ENCODE results near the gene FHAD1.

DNA sequence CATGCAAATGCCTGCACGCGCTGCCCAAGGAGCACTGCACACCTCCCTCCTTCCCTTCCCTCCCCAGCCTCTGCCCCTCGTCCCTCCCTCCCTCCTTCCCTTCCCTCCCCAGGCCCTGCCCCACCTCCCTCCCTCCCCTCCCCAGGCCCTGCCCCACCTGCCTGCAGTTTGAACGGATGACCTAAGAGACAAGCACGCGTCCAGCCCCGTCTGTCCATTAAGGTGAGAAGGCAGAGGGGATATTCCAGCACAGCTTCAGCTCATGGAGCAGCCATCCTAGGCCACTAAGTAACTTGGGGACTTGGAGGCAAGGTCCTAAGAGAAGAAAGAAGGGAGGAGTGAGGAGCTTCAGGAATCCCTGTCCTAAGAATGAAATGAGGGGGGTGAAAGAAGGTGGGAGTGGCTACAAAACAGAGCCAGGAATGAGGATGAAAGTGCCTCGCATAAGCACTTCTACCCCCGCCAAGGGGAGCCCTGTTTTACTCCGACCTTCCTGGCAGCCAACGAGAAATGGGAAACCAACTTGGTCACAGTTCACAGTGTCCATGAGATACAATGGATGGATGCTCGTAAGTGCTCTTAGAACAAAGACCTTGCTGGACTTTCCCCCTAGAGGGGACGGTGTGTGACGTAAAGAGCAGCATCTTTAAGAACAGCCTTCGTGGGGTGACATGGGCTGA is 141.3 kb downstream of the FHAD1 start:
- TF ChIP-seq REST (IDR thresholded peaks at IDR 0.05; ENCODE audit: insufficient read depth in 1 of 2, low read depth in 2 of 2, low read length in 2 of 2): no peak
- no peak for TF ChIP-seq TAF1 (IDR thresholded peaks at IDR 0.05; ENCODE audit: borderline replicate concordance, insufficient read depth, low read length)
- TF ChIP-seq POLR2AphosphoS5 (IDR thresholded peaks at IDR 0.05; ENCODE audit: low read depth, low read length): no peak
- no peak for TF ChIP-seq SIN3A (IDR thresholded peaks at IDR 0.05; ENCODE audit: borderline replicate concordance, insufficient read depth, low read length)
